ENCODE data around the gene AP2B1. TPM values are rescaled to one million over a fixed set of nuclear protein-coding genes. Genes with fewer than 3 reads are reported as not detected.

The AP2B1 gene
- total and polyA plus RNA-seq, 2 experiments from 2014 or later, result 76.1 to 87.0 TPM

GRCh38 chr17:35728551-35728950 is 141.4 kb downstream of the AP2B1 start:
- no peak for DNase-seq (ENCODE audit: low spot score)
- TF ChIP-seq EZH2phosphoT487 (IDR thresholded peaks at IDR 0.05; ENCODE audit: low read depth, severe bottlenecking, unreplicated experiment) (no peak), EZH2 (IDR thresholded peaks at IDR 0.05; ENCODE audit: borderline replicate concordance) (no peak), CTCF (IDR thresholded peaks at IDR 0.05; ENCODE audit: poor library complexity) (no peak)
- WGBS (ENCODE audit: low lambda C conversion rate, missing lambda C conversion rate), result 95% methylated on average over 3 of the region's 3 CpGs

GRCh38 chr17:35729405-35729833 is 142.3 kb downstream of the AP2B1 start:
- no peak overlapping the region for H3K4me2 ChIP-seq
- no peaks in the 10 kb centered on the region for H3K9me2 ChIP-seq (replicated peaks; ENCODE audit: insufficient read depth)
- WGBS (ENCODE audit: low lambda C conversion rate, missing lambda C conversion rate), result 68% methylated on average over 4 of the region's 4 CpGs
- no peak for TF ChIP-seq EZH2 (IDR thresholded peaks at IDR 0.05; ENCODE audit: borderline replicate concordance)
- no peak for TF ChIP-seq CTCF (IDR thresholded peaks at IDR 0.05; ENCODE audit: poor library complexity)
- no peak for TF ChIP-seq EZH2phosphoT487 (IDR thresholded peaks at IDR 0.05; ENCODE audit: low read depth, severe bottlenecking, unreplicated experiment)
- H3K4me1 ChIP-seq (ENCODE audit: insufficient read depth), result peaks cover 30% of the 10 kb centered on the region
- no peak overlapping the region for H3K27ac ChIP-seq
- H3K4me3 ChIP-seq, result no peak overlapping the region
- H3K9me3 ChIP-seq (ENCODE audit: low read depth), result no peaks in the 10 kb centered on the region
- no peaks in the 10 kb centered on the region for H3K36me3 ChIP-seq (replicated peaks; ENCODE audit: insufficient read depth, low read depth)
- no peaks in the 10 kb centered on the region for H3K27me3 ChIP-seq
- H4K20me1 ChIP-seq (ENCODE audit: insufficient read depth, poor library complexity, severe bottlenecking), result no peaks in the 10 kb centered on the region
- H2AFZ ChIP-seq, result no peak overlapping the region
- no peaks in the 10 kb centered on the region for H3K79me2 ChIP-seq
- no peak for DNase-seq (ENCODE audit: low spot score)

More at GRCh38 chr17:35728551-35728950, 141.4 kb downstream of the AP2B1 start:
- no peaks in the 10 kb centered on the region for H4K20me1 ChIP-seq (ENCODE audit: insufficient read depth, poor library complexity, severe bottlenecking)
- no peak overlapping the region for H3K4me2 ChIP-seq
- no peak overlapping the region for H2AFZ ChIP-seq
- H3K27ac ChIP-seq, result no peak overlapping the region
- no peaks in the 10 kb centered on the region for H3K9me2 ChIP-seq (replicated peaks; ENCODE audit: insufficient read depth)
- no peaks in the 10 kb centered on the region for H3K79me2 ChIP-seq
- H3K9me3 ChIP-seq (ENCODE audit: low read depth), result no peaks in the 10 kb centered on the region
- H3K27me3 ChIP-seq, result no peaks in the 10 kb centered on the region
- no peak overlapping the region for H3K4me3 ChIP-seq
- H3K4me1 ChIP-seq (ENCODE audit: insufficient read depth), result peaks cover 30% of the 10 kb centered on the region
- H3K36me3 ChIP-seq (replicated peaks; ENCODE audit: insufficient read depth, low read depth), result no peaks in the 10 kb centered on the region

GRCh38 chr17:35730400-35731005 is 143.4 kb downstream of the AP2B1 start:
- Histone ChIP-seq H3K4me3 (no peak overlapping the region), H3K4me2 (peak overlapping the region; percentile 96), H3K79me2 (no peaks in the 10 kb centered on the region), H3K27ac (no peak overlapping the region), H4K20me1 (ENCODE audit: insufficient read depth, poor library complexity, severe bottlenecking) (no peaks in the 10 kb centered on the region), H3K36me3 (replicated peaks; ENCODE audit: insufficient read depth, low read depth) (no peaks in the 10 kb centered on the region), H3K4me1 (ENCODE audit: insufficient read depth) (peaks cover 29% of the 10 kb centered on the region), H3K9me3 (ENCODE audit: low read depth) (no peaks in the 10 kb centered on the region), H3K9me2 (replicated peaks; ENCODE audit: insufficient read depth) (no peaks in the 10 kb centered on the region), H2AFZ (no peak overlapping the region), H3K27me3 (no peaks in the 10 kb centered on the region)
- TF ChIP-seq EZH2phosphoT487 (IDR thresholded peaks at IDR 0.05; ENCODE audit: low read depth, severe bottlenecking, unreplicated experiment), result no peak
- no peak for TF ChIP-seq EZH2 (IDR thresholded peaks at IDR 0.05; ENCODE audit: borderline replicate concordance)
- no peak for TF ChIP-seq CTCF (IDR thresholded peaks at IDR 0.05; ENCODE audit: poor library complexity)
- 77% methylated on average over 10 of the region's 10 CpGs for WGBS (ENCODE audit: low lambda C conversion rate, missing lambda C conversion rate)
- DNase-seq (ENCODE audit: low spot score), result no peak
